OCI-LY7 (cell line): Measurements from ENCODE around the gene PNCK.

Source experiments
- CTCF ChIP-seq: fragments of 200-600 bp; sonication (generic); conservative IDR thresholded peaks from 2 replicates; pipeline ENCODE4 v1.5.1; 2014; ENCODE audit warnings: mild to moderate bottlenecking, antibody characterized with exemption, low read length, moderate library complexity, mixed read lengths
- EZH2phosphoT487 ChIP-seq: fragments of 200-600 bp; sonication (generic); IDR thresholded peaks from 2 replicates; pipeline ENCODE4 v1.6.1; 2018; ENCODE audit warnings: low read depth, borderline replicate concordance, mild to moderate bottlenecking, mixed run types, antibody characterized with exemption, low read length, moderate library complexity, mixed read lengths

GRCh38 chrX:153632595-153632946 is 41.0 kb downstream of the PNCK start:
- TF ChIP-seq CTCF, result no peak
- no peak for TF ChIP-seq EZH2phosphoT487
